Vagina (tissue), 2 donors: ENCODE results near the gene CADPS.

Experiments used
- CTCF ChIP-seq, 3 experiments: fragments of 450-650 bp in 2 of 3; fragments of 200-600 bp in 1 of 3; sonication (generic) in 1 of 3; IDR thresholded peaks; one replicate each; pipeline ENCODE4 v1.5.1; 2017 to 2019; ENCODE audit warnings: antibody characterized with exemption in 3 of 3, mild to moderate bottlenecking in 2 of 3, moderate library complexity in 2 of 3
- POLR2A ChIP-seq, 2 donors: fragments of 450-650 bp; IDR thresholded peaks; one replicate each; pipeline ENCODE4 v1.6.1; 2017; ENCODE audit warnings: antibody characterized with exemption in 2 of 2, mild to moderate bottlenecking in 2 of 2, moderate library complexity in 2 of 2
- POLR2AphosphoS5 ChIP-seq, 2 donors: sonication (generic); formaldehyde crosslinking; IDR thresholded peaks; one replicate each; pipeline ENCODE4 v1.9.0; 2017; ENCODE audit warnings: antibody characterized with exemption in 2 of 2, mild to moderate bottlenecking in 2 of 2, low read depth in 1 of 2; ENCODE audit not compliant: insufficient read depth in 1 of 2

- no peak for TF ChIP-seq POLR2AphosphoS5 (IDR thresholded peaks at IDR 0.05; ENCODE audit: insufficient read depth in 1 of 2, low read depth in 1 of 2)
- no peak for TF ChIP-seq CTCF (IDR thresholded peaks at IDR 0.05)
- TF ChIP-seq POLR2A (IDR thresholded peaks at IDR 0.05): no peak
Measured at GRCh38 chr3:62378921-62379320, 496.3 kb downstream of the CADPS start.
